HepG2 (cell line): ENCODE data around the gene CDO1. TPM values are rescaled to one million over a fixed set of nuclear protein-coding genes. Genes with fewer than 3 reads are reported as not detected.

ENCODE experiments used
- ARID3A ChIP-seq: IDR thresholded peaks from 2 replicates; pipeline ENCODE4 v1.6.1; 2012; ENCODE audit warnings: low read depth, low read length, improper control_type of control experiment
- ARID5B ChIP-seq: IDR thresholded peaks from 2 replicates; pipeline ENCODE4 v1.4.0; 2020; ENCODE audit warnings: mild to moderate bottlenecking, missing genetic modification reagents
- SMAD9 ChIP-seq: sonication (generic); formaldehyde crosslinking; IDR thresholded peaks from 2 replicates; pipeline ENCODE4 v1.5.1; 2020; ENCODE audit warnings: mild to moderate bottlenecking, missing genetic modification reagents
- THAP9 ChIP-seq: sonication (generic); formaldehyde crosslinking; IDR thresholded peaks from 2 replicates; pipeline ENCODE4; 2020; ENCODE audit warnings: missing genetic modification reagents, mild to moderate bottlenecking, borderline replicate concordance
- TP53 ChIP-seq: sonication (generic); formaldehyde crosslinking; conservative IDR thresholded peaks from 2 replicates; pipeline ENCODE4 v1.4.0; 2020; ENCODE audit warnings: missing genetic modification reagents
- ZBTB1 ChIP-seq: sonication (generic); formaldehyde crosslinking; IDR thresholded peaks from 2 replicates; pipeline ENCODE4 v1.4.0; 2020; ENCODE audit warnings: missing genetic modification reagents, borderline replicate concordance
- ZKSCAN1 ChIP-seq: fragments of 150-350 bp; IDR thresholded peaks from 2 replicates; pipeline ENCODE4 v1.6.1; 2014; ENCODE audit warnings: low read length
- ZNF276 ChIP-seq: sonication (generic); formaldehyde crosslinking; IDR thresholded peaks from 2 replicates; pipeline ENCODE4 v1.4.0; 2020; ENCODE audit warnings: mild to moderate bottlenecking, low read depth, missing genetic modification reagents
- ZNF282 ChIP-seq: fragments of 450-650 bp; IDR thresholded peaks from 2 replicates; pipeline ENCODE4 v1.6.1; 2018; ENCODE audit not compliant: partially characterized antibody
- ZNF335 ChIP-seq: sonication (generic); formaldehyde crosslinking; IDR thresholded peaks from 2 replicates; pipeline ENCODE4 v1.4.0; 2020; ENCODE audit warnings: missing genetic modification reagents
- ZNF33B ChIP-seq: sonication (generic); formaldehyde crosslinking; IDR thresholded peaks from 2 replicates; pipeline ENCODE4 v1.5.1; 2020; ENCODE audit warnings: mild to moderate bottlenecking, missing genetic modification reagents
- ZNF616 ChIP-seq: sonication (generic); formaldehyde crosslinking; IDR thresholded peaks from 2 replicates; pipeline ENCODE4 v1.5.0; 2020; ENCODE audit warnings: low read depth, mild to moderate bottlenecking, missing genetic modification reagents
- ZSCAN22 ChIP-seq: sonication (generic); formaldehyde crosslinking; IDR thresholded peaks from 2 replicates; pipeline ENCODE4 v1.4.0; 2020; ENCODE audit warnings: mild to moderate bottlenecking, missing genetic modification reagents
- ZUFSP ChIP-seq: sonication (generic); formaldehyde crosslinking; IDR thresholded peaks from 2 replicates; pipeline ENCODE4 v1.9.0; 2021; ENCODE audit warnings: missing genetic modification reagents, mild to moderate bottlenecking, borderline replicate concordance
- polyA plus RNA-seq, 8 experiments: library from polyadenylated mRNA; depleted of rRNA in 3 of 8; stranded (reverse) in 7 of 8; unstranded in 1 of 8; fragments of >200 nt; fragmentation: Illumina TruSeq in 4 of 8; extraction: Trizol in 4 of 8; gene quantifications; 2 replicates each; pipeline versions ENCODE4 v1.2.1 to v1.2.3, GENCODE V29; 2011 to 2016; ENCODE audit warnings: low read depth in 4 of 8, missing spikeins in 1 of 8, mixed read lengths in 1 of 8; ENCODE audit not compliant: insufficient read depth in 1 of 8
- total RNA-seq, 5 experiments: library from RNA; depleted of rRNA; stranded (reverse); fragments of >200 nt; fragmentation: Illumina TruSeq; extraction: Trizol; gene quantifications; 2 replicates each; pipeline ENCODE4 v1.2.3, GENCODE V29; 2016; ENCODE audit warnings: low read depth in 1 of 5

CDO1 gene
- total and polyA plus RNA-seq, 2 of the 13 experiments (the other 11 are each of a cell fraction or from before 2014, with no cell fraction given), result 3.2 to 4.4 TPM

- no peak for TF ChIP-seq ARID3A
- TF ChIP-seq ZNF276, result no peak
- no peak for TF ChIP-seq ZNF33B (CRISPR knock-in tag)
- TF ChIP-seq ZNF282, result no peak
- no peak for TF ChIP-seq ZUFSP (CRISPR knock-in tag)
- TF ChIP-seq ZSCAN22, result no peak
- no peak for TF ChIP-seq ZNF616 (CRISPR knock-in tag)
- no peak for TF ChIP-seq SMAD9 (CRISPR knock-in tag)
- TF ChIP-seq ZKSCAN1, result no peak
- no peak for TF ChIP-seq TP53
- peak; percentile 28; the same call in 1 of the 2 replicates for TF ChIP-seq ARID5B (CRISPR knock-in tag)
- TF ChIP-seq THAP9 (CRISPR knock-in tag), result no peak
- no peak for TF ChIP-seq ZNF335 (CRISPR knock-in tag)
- no peak for TF ChIP-seq ZBTB1 (CRISPR knock-in tag)
Observed at GRCh38 chr5:115812372-115812771, 4.1 kb downstream of the CDO1 start (continued).
